Psoas muscle (tissue), 8 donors: Measurements from ENCODE around the gene RASSF5. TPM values are rescaled to one million over a fixed set of nuclear protein-coding genes. Genes with fewer than 3 reads are reported as not detected.

Source experiments
- ATAC-seq, 4 donors: fragments of 200-7000 bp; cut with Tn5 transposase; one replicate each; pipeline ENCODE4 v1.9.1; 2020; ENCODE audit warnings: moderate library complexity in 3 of 4, mild to moderate bottlenecking in 2 of 4
- DNase-seq, 2 donors: peaks; one replicate each; pipeline ENCODE4 v3.0.0-alpha.2; 2020
- H3K27ac ChIP-seq: fragments of 200-600 bp; one replicate; pipeline ENCODE4 v1.8.0; 2022
- H3K27me3 ChIP-seq, 3 donors: fragments of 200-600 bp in 1 of 3; one replicate each; pipeline versions ENCODE4 v1.6.1 to v1.8.0; 2013 to 2022; ENCODE audit warnings: low read length in 2 of 3, mild to moderate bottlenecking in 2 of 3, moderate library complexity in 1 of 3; ENCODE audit not compliant: insufficient read depth in 3 of 3
- H3K36me3 ChIP-seq, 2 donors: fragments of 200-600 bp in 1 of 2; one replicate each; pipeline versions ENCODE4 v1.6.1 to v1.8.0; 2013 to 2022; ENCODE audit warnings: low read depth in 1 of 2, mild to moderate bottlenecking in 1 of 2, moderate library complexity in 1 of 2; ENCODE audit not compliant: insufficient read depth in 1 of 2
- H3K4me1 ChIP-seq: fragments of 200-600 bp; one replicate; pipeline ENCODE4 v1.8.0; 2022
- H3K4me3 ChIP-seq: fragments of 200-600 bp; one replicate; pipeline ENCODE4 v1.8.0; 2022; ENCODE audit warnings: mild to moderate bottlenecking
- H3K9me3 ChIP-seq: fragments of 200-600 bp; one replicate; pipeline ENCODE4 v1.8.0; 2022
- WGBS, 3 donors: extraction: QIAGEN DNeasy Blood & Tissue Kit; methylation state at CpG; one replicate each; pipeline versions ENCODE4 v1.1.6 to v1.1.7; 2013; 5-methylcytosine and 5-hydroxymethylcytosine counted together
- intact Hi-C, 2 donors: fragments of 100-400 bp; cut with DNase I; formaldehyde crosslinking; loops; one replicate each; pipeline versions ENCODE4 v1.11.0 to v1.14.2; 2022
- polyA plus RNA-seq, 3 donors: library from polyadenylated mRNA; stranded (reverse); fragments of 200-250 nt; gene quantifications; one replicate each; pipeline ENCODE4 v1.2.3, GENCODE V29; 2013
- total RNA-seq, 4 donors: library from RNA; stranded (reverse); fragmentation: NEBNext Ultra II Directional in 2 of 4; extraction: Animal tissue kit (Norgen Biotek cat#: 25700) in 2 of 4; gene quantifications; one replicate each; pipeline versions ENCODE4 v1.2.1 to v1.2.4, GENCODE V29; 2021 to 2023
- TF ChIP-seq, protein P1 (sequence below): fragments of 200-600 bp; IDR thresholded peaks from one replicate; pipeline ENCODE4 v1.8.0; 2022; ENCODE audit warnings: antibody characterized with exemption
- donor health status: healthy with polysubstance abuse.
- donor health status: DM: no; HTN: no; CAD: no; lungs with moderate emphysema.
- donor health status: Bipolar disorder and iron deficiency.
- donor health status: healthy.
- donor health status: DM: yes; HTN: yes; CAD: no.
- donor health status: DM: no; HTN: no; CAD: no.
- donor health status: DM: no; HTN: no; CAD: no.
- donor health status: DM: yes; HTN: yes; CAD: no.

RASSF5 gene
- total and polyA plus RNA-seq, 7 donors = 1.1 to 14.6 (median 1.9) TPM

DNA sequence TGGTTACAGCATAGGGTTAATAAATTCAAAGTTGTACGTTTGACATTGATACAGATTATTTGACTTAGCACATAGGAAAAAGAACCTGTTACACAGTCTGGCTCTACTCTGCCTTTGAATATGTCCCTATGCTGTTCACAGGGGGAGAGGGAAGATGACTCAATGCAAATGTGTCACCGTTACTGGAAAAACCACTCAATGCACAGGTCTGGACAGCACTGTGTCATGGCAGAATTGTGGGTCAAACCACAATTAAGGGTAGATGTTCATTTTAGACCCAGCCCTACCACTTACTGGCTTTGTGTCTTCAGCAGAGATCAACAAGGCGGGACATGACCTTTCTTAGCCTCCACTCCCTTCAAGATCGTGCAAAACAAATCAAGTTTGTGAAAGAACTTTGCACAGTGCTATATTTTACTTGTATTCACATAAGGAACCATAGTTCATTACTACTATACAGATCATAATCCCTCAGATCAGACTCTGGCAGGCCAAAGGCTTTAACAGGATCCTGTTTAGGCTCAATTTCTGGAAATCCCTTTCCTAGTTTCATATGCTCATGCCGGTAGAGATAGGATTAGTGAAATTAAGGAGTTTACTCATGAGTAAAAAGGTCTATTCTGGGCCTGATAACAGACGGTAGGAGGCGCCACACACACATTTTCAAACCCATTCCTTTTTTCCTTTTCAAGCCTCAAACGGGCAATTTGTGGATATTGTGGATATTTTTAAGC, 82.9 kb downstream of the RASSF5 start:
- Histone ChIP-seq H3K9me3 (no peaks in the 10 kb centered on the region), H3K4me1 (peaks cover 22% of the 10 kb centered on the region), H3K4me3 (no peak overlapping the region), H3K36me3 (peaks cover 15 to 96% of the 10 kb centered on the region in 2 donors), H3K27ac (peak overlapping the region; percentile 49), H3K27me3 (no peaks in the 10 kb centered on the region)
- no peak for DNase-seq
- peak in 2 of 4 donors; percentile 42 to 43 for ATAC-seq
- 67 to 72% (median 67%) methylated on average over 8 of the region's 8 CpGs for WGBS, 3 donors
- intact Hi-C loops = no loop called here
- TF ChIP-seq, protein P1, sequence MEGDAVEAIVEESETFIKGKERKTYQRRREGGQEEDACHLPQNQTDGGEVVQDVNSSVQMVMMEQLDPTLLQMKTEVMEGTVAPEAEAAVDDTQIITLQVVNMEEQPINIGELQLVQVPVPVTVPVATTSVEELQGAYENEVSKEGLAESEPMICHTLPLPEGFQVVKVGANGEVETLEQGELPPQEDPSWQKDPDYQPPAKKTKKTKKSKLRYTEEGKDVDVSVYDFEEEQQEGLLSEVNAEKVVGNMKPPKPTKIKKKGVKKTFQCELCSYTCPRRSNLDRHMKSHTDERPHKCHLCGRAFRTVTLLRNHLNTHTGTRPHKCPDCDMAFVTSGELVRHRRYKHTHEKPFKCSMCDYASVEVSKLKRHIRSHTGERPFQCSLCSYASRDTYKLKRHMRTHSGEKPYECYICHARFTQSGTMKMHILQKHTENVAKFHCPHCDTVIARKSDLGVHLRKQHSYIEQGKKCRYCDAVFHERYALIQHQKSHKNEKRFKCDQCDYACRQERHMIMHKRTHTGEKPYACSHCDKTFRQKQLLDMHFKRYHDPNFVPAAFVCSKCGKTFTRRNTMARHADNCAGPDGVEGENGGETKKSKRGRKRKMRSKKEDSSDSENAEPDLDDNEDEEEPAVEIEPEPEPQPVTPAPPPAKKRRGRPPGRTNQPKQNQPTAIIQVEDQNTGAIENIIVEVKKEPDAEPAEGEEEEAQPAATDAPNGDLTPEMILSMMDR = peak; percentile 14

DNA sequence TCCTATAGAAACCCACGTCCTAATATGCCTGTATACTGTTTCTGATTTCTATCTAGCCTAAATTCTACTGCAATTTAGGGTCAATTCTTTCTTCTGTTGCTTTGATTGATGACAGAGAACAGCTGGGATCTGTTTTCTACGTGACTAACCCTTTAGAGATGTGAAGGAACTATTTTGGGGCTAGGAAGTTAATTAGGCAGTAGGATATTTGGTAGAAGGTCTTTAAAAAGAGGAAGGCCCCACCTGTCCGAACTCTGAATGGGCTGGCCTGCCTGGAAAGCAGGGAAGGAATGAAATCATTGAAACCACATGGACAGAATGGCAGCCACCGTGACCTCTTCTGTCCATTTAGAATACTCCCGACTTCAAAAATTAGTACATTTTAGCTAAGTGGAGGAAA, 83.9 kb downstream of the RASSF5 start:
- H3K27me3 ChIP-seq = no peaks in the 10 kb centered on the region
- no peaks in the 10 kb centered on the region for H3K9me3 ChIP-seq
- peaks cover 17 to 97% of the 10 kb centered on the region in 2 donors for H3K36me3 ChIP-seq
- WGBS, 3 donors = 66 to 75% (median 71%) methylated on average over 5 of the region's 5 CpGs
- TF ChIP-seq, protein P1 = no peak
- H3K4me3 ChIP-seq = no peak overlapping the region
- H3K27ac ChIP-seq = peak overlapping the region; percentile 49
- DNase-seq = no peak
- peaks cover 22% of the 10 kb centered on the region for H3K4me1 ChIP-seq
- no peak for ATAC-seq
- intact Hi-C loops = no loop called here

GRCh38 chr1:206591696-206592095, 84.4 kb downstream of the RASSF5 start:
- Histone ChIP-seq H3K9me3 (no peaks in the 10 kb centered on the region), H3K36me3 (peaks cover 17 to 98% of the 10 kb centered on the region in 2 donors), H3K4me1 (peaks cover 22% of the 10 kb centered on the region), H3K27ac (peak overlapping the region; percentile 49), H3K27me3 (no peaks in the 10 kb centered on the region), H3K4me3 (no peak overlapping the region)
- peak in 1 of 4 donors; percentile 33 for ATAC-seq
- no peak for DNase-seq
- TF ChIP-seq, protein P1 = no peak
- WGBS, 3 donors = 73 to 87% (median 83%) methylated on average over 9 of the region's 9 CpGs
- intact Hi-C loops = no loop called here

DNA sequence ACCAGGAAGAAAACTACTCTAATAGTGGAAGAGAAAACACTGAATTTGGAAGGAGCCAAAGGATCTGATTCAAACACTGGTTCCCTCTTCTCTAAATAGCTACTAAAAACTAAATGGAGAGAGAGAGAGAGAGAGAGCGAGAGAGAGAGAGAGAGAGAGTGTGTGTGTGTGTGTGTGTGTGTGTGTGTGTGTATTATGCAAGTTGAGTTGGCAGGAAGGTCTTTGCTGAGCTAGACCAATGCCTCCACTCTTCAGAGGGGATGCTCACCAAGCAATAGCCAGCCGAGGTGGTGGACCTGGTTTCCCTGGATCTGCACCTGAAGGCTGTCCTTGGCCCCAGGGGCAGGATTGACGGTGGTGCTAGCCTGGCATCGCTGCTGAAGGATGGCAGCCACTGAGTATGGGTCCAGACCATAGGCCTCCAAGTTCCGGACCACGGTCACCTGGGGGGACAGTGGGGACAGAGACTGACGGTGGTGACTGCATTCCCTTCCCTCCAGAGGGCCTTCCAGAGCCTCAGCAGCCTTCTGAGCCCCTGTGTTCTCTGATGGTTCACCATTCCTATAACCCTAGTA, 86.1 kb downstream of the RASSF5 start:
- Histone ChIP-seq H3K9me3 (no peaks in the 10 kb centered on the region), H3K36me3 (peaks cover 17 to 98% of the 10 kb centered on the region in 2 donors), H3K27me3 (no peaks in the 10 kb centered on the region), H3K27ac (peak overlapping the region; percentile 56), H3K4me1 (peaks cover 22% of the 10 kb centered on the region), H3K4me3 (no peak overlapping the region)
- intact Hi-C loops = no loop called here
- ATAC-seq = no peak
- no peak for DNase-seq
- WGBS, 3 donors = 92 to 94% (median 92%) methylated on average over 6 to 7 of the region's 7 CpGs
- TF ChIP-seq, protein P1 = no peak
